Endothelial cell of umbilical vein (primary cell): ENCODE data around the gene C6orf89. TPM values are rescaled to one million over a fixed set of nuclear protein-coding genes. Genes with fewer than 3 reads are reported as not detected.

ENCODE experiments used
- BruUV-seq: library from RNA; stranded (reverse); fragments of 400-500 nt; replicated peaks from 2 replicates; lab custom pipeline; 2021; lab: Mats Ljungman, UMichigan
- CTCF ChIA-PET: fragments of 300-600, 350-600 bp; sonication (Branson Sonifier 250); formaldehyde crosslinking; loops from one replicate; lab custom pipeline; 2021; ENCODE audit warnings: antibody characterized with exemption, inconsistent platforms; lab: Charles Lee
- POLR2A ChIA-PET: fragments of 300-600, 350-600 bp; sonication (Branson Sonifier 250); formaldehyde crosslinking; loops from one replicate; lab custom pipeline; 2021; ENCODE audit warnings: antibody characterized with exemption, inconsistent platforms; lab: Charles Lee
- DNase-seq: peaks from one replicate; pipeline ENCODE4 v3.0.0-alpha.2; 2011; ENCODE audit warnings: low read depth, low spot score
- FAIRE-seq: peaks from 2 replicates; lab custom pipeline; 2011; peaks lifted over from hg19 to GRCh38; lab: Jason Lieb, UNC
- H2AFZ ChIP-seq: 2 replicates; pipeline ENCODE4 v1.6.0; 2012; ENCODE audit warnings: low read depth, low read length, control low read depth, inconsistent platforms
- H3K27ac ChIP-seq: 2 replicates; pipeline ENCODE4 v1.5.1; 2011; ENCODE audit warnings: low read depth, mild to moderate bottlenecking, control low read depth, low read length, moderate library complexity; ENCODE audit not compliant: insufficient read depth
- H3K27me3 ChIP-seq, 2 experiments: 2 replicates each; pipeline versions ENCODE4 v1.6.0 to v1.6.1; 2011; ENCODE audit warnings: low read length in 2 of 2, mixed read lengths in 1 of 2; ENCODE audit not compliant: control insufficient read depth in 2 of 2, insufficient read depth in 2 of 2
- H3K36me3 ChIP-seq, 2 experiments: 2 replicates in 1 of 2; 3 replicates in 1 of 2; pipeline ENCODE4 v1.5.1; 2011; ENCODE audit warnings: low read length in 2 of 2, mild to moderate bottlenecking in 1 of 2, moderate library complexity in 1 of 2; ENCODE audit not compliant: control insufficient read depth in 2 of 2, insufficient read depth in 2 of 2; ENCODE audit errors: extremely low read depth in 1 of 2
- H3K4me1 ChIP-seq: 3 replicates; pipeline ENCODE4 v1.5.1; 2011; ENCODE audit warnings: mild to moderate bottlenecking, low read length; ENCODE audit not compliant: control insufficient read depth, insufficient read depth; ENCODE audit errors: extremely low read depth
- H3K4me2 ChIP-seq: 2 replicates; pipeline ENCODE4 v1.6.1; 2011; ENCODE audit warnings: low read length, control low read depth, mixed read lengths; ENCODE audit not compliant: insufficient read depth
- H3K4me3 ChIP-seq, 3 experiments: fragments of 200-600 bp in 1 of 3; sonication (generic), shearing (Covaris generic) in 1 of 3; replicated peaks in 1 of 3; 2 replicates each; pipeline ENCODE4 v1.5.1; 2011 to 2016; ENCODE audit warnings: control low read depth in 3 of 3, low read length in 3 of 3, mild to moderate bottlenecking in 2 of 3, inconsistent platforms in 1 of 3, low read depth in 1 of 3, moderate library complexity in 1 of 3; ENCODE audit not compliant: insufficient read depth in 1 of 3
- H3K79me2 ChIP-seq: 2 replicates; pipeline ENCODE4 v1.6.0; 2012; ENCODE audit warnings: low read length, inconsistent platforms; ENCODE audit not compliant: control insufficient read depth, insufficient read depth
- H3K9ac ChIP-seq: replicated peaks from 2 replicates; pipeline ENCODE3; 2011; ENCODE audit warnings: low read length, control low read depth; ENCODE audit not compliant: insufficient read depth; ENCODE audit errors: extremely low read depth
- H3K9me1 ChIP-seq: replicated peaks from 3 replicates; pipeline ENCODE4 v1.6.0; 2011; ENCODE audit warnings: mild to moderate bottlenecking, low read length; ENCODE audit not compliant: control insufficient read depth, insufficient read depth; ENCODE audit errors: extremely low read depth
- H3K9me3 ChIP-seq: replicated peaks from 2 replicates; pipeline ENCODE4 v1.5.1; 2012; ENCODE audit warnings: low read length, inconsistent platforms; ENCODE audit not compliant: control insufficient read depth, insufficient read depth
- H4K20me1 ChIP-seq: replicated peaks from 2 replicates; pipeline ENCODE3; 2011; ENCODE audit warnings: mild to moderate bottlenecking, low read length; ENCODE audit not compliant: control insufficient read depth, insufficient read depth; ENCODE audit errors: extremely low read depth
- EZH2 ChIP-seq: IDR thresholded peaks from 2 replicates; pipeline ENCODE4 v1.6.1; 2012; ENCODE audit warnings: borderline replicate concordance, low read depth, mild to moderate bottlenecking, moderate library complexity, low read length, inconsistent platforms; ENCODE audit not compliant: severe bottlenecking
- FOS ChIP-seq: IDR thresholded peaks from 2 replicates; pipeline ENCODE4 v1.6.1; 2011; ENCODE audit warnings: mild to moderate bottlenecking, low read length, moderate library complexity, borderline replicate concordance; ENCODE audit not compliant: insufficient read depth
- GATA2 ChIP-seq: IDR thresholded peaks from 2 replicates; pipeline ENCODE4 v1.7.0; 2011; ENCODE audit warnings: low read depth, mild to moderate bottlenecking, moderate library complexity, mixed read lengths, low read length; ENCODE audit not compliant: insufficient read length, insufficient read depth
- JUN ChIP-seq: IDR thresholded peaks from 2 replicates; pipeline ENCODE4 v1.6.1; 2011; ENCODE audit warnings: borderline replicate concordance, low read depth; ENCODE audit not compliant: insufficient read length, insufficient read depth
- MYC ChIP-seq: IDR thresholded peaks from one replicate; pipeline ENCODE4 v1.6.1; 2011; ENCODE audit warnings: mild to moderate bottlenecking, low read depth, low read length
- POLR2A ChIP-seq: IDR thresholded peaks from 2 replicates; pipeline ENCODE4 v1.6.1; 2012; ENCODE audit warnings: low read depth, mild to moderate bottlenecking, control low read depth, low read length
- POLR2AphosphoS5 ChIP-seq: IDR thresholded peaks from 2 replicates; pipeline ENCODE4 v1.6.1; 2012; ENCODE audit warnings: low read depth, mild to moderate bottlenecking, control low read depth, low read length, moderate library complexity; ENCODE audit not compliant: insufficient read depth
- dilution Hi-C: fragments of 300-500 bp; cut with MboI; formaldehyde crosslinking; loops from one replicate; pipeline ENCODE4 v1.15.0; 2019; ENCODE audit warnings: low sequenced_read_pairs; ENCODE audit not compliant: extremely low pct_ligation_motif_present
- intact Hi-C: fragments of 100-400 bp; cut with micrococcal nuclease; formaldehyde crosslinking; loops from one replicate; pipeline ENCODE4 v1.10.0; 2022
- polyA plus RNA-seq, 4 experiments: library from polyadenylated mRNA; depleted of rRNA in 3 of 4; stranded (reverse) in 3 of 4; unstranded in 1 of 4; fragments of >200 nt; gene quantifications; 2 replicates each; pipeline versions ENCODE4 v1.2.1 to v1.2.3, GENCODE V29; 2011 to 2012; ENCODE audit warnings: missing spikeins in 1 of 4
- total RNA-seq: library from RNA; stranded (reverse); gene quantifications from 2 replicates; pipeline ENCODE4 v1.2.3, GENCODE V29; 2021
- TF ChIP-seq, protein P1 (sequence below): IDR thresholded peaks from 2 replicates; pipeline ENCODE4 v1.6.1; 2011; ENCODE audit not compliant: insufficient read depth, insufficient read length
- TF ChIP-seq, protein P2 (sequence below), 2 donors: IDR thresholded peaks; 1 replicate in 1 of 2; 2 replicates in 1 of 2; pipeline ENCODE4 v1.5.1; 2011; ENCODE audit warnings: low read length in 2 of 2, mild to moderate bottlenecking in 2 of 2, moderate library complexity in 2 of 2, control low read depth in 1 of 2, inconsistent platforms in 1 of 2, low read depth in 1 of 2; ENCODE audit not compliant: insufficient read depth in 1 of 2; ENCODE audit errors: extremely low read depth in 1 of 2

C6orf89 gene
- total and polyA plus RNA-seq, 2 donors (not counting 3 experiments of a cell fraction or from before 2014, with no cell fraction given) = 18.2 to 34.0 TPM

DNA sequence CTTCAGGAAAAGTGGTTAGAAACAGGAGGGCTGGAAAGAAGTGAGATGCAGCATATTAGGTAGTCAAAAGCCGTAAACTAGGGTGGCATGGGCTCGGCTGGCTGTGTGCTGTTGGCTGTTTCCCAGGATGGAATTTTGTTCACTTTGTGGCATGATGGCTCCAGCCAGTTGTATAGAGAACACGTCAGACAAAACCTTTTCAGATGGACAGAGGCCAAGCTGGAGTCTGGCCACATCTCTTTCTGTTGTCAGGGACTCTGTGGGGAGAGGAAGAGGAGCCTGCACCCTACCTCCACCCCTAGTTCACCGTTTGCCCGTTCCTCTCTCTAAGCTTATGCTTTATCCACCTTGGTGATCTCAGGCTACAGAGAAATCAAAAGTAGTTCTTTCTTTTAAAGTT, 22.0 kb downstream of the C6orf89 start:
- H3K4me2 ChIP-seq = no peak overlapping the region
- H4K20me1 ChIP-seq = no peaks in the 10 kb centered on the region
- BruUV-seq = no TSS peak
- no peak overlapping the region for H2AFZ ChIP-seq
- H3K9ac ChIP-seq = no peak overlapping the region
- H3K27ac ChIP-seq = no peak overlapping the region
- H3K9me3 ChIP-seq = no peaks in the 10 kb centered on the region
- H3K4me1 ChIP-seq = peaks cover 8% of the 10 kb centered on the region
- ChIA-PET POLR2A (no interaction called here), CTCF (interaction anchor here (2.0 kb wide), 1 partner anchor 110 kb away, joined by 5 read pairs; no protein-coding TSS in a partner anchor)
- H3K36me3 ChIP-seq = peaks cover 0 to under 1% of the 10 kb centered on the region in 2 experiments
- dilution Hi-C loops = no loop called here
- TF ChIP-seq, protein P1, sequence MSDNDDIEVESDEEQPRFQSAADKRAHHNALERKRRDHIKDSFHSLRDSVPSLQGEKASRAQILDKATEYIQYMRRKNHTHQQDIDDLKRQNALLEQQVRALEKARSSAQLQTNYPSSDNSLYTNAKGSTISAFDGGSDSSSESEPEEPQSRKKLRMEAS = no peak
- no peak for TF ChIP-seq POLR2A
- no peak for TF ChIP-seq EZH2
- TF ChIP-seq POLR2AphosphoS5 = no peak
- no peak for TF ChIP-seq GATA2
- TF ChIP-seq FOS = no peak
- no peak for TF ChIP-seq JUN
- TF ChIP-seq MYC = no peak
- TF ChIP-seq, protein P2, sequence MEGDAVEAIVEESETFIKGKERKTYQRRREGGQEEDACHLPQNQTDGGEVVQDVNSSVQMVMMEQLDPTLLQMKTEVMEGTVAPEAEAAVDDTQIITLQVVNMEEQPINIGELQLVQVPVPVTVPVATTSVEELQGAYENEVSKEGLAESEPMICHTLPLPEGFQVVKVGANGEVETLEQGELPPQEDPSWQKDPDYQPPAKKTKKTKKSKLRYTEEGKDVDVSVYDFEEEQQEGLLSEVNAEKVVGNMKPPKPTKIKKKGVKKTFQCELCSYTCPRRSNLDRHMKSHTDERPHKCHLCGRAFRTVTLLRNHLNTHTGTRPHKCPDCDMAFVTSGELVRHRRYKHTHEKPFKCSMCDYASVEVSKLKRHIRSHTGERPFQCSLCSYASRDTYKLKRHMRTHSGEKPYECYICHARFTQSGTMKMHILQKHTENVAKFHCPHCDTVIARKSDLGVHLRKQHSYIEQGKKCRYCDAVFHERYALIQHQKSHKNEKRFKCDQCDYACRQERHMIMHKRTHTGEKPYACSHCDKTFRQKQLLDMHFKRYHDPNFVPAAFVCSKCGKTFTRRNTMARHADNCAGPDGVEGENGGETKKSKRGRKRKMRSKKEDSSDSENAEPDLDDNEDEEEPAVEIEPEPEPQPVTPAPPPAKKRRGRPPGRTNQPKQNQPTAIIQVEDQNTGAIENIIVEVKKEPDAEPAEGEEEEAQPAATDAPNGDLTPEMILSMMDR (IDR thresholded peaks at IDR 0.05; ENCODE audit: extremely low read depth in 1 of 2, insufficient read depth in 1 of 2, low read depth in 1 of 2, low read length in 2 of 2) = no peak
- no peaks in the 10 kb centered on the region for H3K27me3 ChIP-seq
- intact Hi-C loops = no loop called here
- H3K4me3 ChIP-seq = no peak overlapping the region
- DNase-seq (peak; percentile 30), FAIRE-seq (no peak)
- no peaks in the 10 kb centered on the region for H3K9me1 ChIP-seq
- no peaks in the 10 kb centered on the region for H3K79me2 ChIP-seq
